GM21515 (cell line): Measurements from ENCODE around the gene S1PR5.
"Not testable (repeated sequence)": the region's sequence is repeated elsewhere in the genome, so short reads cannot be mapped to it uniquely, and the experiment has no call there.

ENCODE experiments used
- ATAC-seq: cut with Tn5 transposase; IDR thresholded peaks from one replicate; pipeline ENCODE4 v1.9.1; 2021; ENCODE audit not compliant: unreplicated experiment

Gene S1PR5

GRCh38 chr19:10544753-10545251, 27.6 kb upstream of the S1PR5 start:
- ATAC-seq: no peak

DNA sequence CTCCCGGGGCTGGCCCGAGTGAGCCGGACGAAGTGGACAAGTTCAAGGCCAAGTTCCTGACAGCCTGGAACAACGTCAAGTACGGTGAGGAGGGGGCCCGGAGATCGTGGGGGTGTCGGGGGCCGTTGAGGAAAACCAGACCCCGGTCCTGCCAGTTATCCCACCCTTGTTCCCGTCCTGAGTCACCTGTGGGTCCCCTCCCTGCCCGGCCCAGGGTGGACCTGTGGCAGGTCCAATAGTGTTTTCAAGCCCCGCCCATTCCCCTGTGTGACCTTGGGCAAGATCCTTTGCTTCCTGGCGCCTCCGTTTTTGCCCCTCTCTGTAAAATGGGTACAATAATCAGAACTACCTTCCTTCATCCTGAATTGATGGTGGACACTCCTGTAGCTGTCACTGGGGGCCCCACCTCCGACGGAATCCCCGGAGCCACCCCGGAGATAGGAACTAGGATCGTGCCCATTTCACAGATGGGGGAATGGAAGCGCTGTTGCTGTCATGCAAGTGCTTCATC, 27.1 kb upstream of the S1PR5 start:
- no peak for ATAC-seq

GRCh38 chr19:10543420-10544241, 26.4 kb upstream of the S1PR5 start, which contains the start of gene ATG4D:
Gene ATG4D, plus strand, starts transcription at chr19:10543904. Its CDS starts 187 bp downstream, at chr19:10544091.
- peak; percentile 70 for ATAC-seq

- no peak for ATAC-seq
Measured at GRCh38 chr19:10543059-10543419, 25.8 kb upstream of the S1PR5 start.

DNA sequence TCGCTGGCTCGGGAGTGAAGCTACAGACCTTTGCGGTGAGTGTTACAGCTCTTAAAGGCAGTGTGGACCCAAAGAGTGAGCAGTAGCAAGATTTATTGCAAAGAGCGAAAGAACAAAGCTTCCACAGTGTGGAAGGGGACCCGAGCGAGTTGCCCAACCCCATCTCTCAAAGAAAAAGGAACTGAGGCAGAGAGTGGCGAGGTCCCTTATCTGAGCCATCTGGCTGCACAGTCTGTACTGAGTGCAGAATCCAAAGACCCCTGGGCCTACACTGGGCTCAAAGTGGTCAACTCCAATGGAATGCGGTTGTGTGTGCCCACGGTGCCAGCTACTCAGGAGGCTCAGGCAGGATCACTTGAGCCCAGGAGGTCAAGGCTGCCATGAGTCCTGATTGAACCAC, 21.8 kb upstream of the S1PR5 start:
- ATAC-seq: not testable (repeated sequence)

- ATAC-seq: no peak
Measured at GRCh38 chr19:10538204-10538983, 21.1 kb upstream of the S1PR5 start.

DNA sequence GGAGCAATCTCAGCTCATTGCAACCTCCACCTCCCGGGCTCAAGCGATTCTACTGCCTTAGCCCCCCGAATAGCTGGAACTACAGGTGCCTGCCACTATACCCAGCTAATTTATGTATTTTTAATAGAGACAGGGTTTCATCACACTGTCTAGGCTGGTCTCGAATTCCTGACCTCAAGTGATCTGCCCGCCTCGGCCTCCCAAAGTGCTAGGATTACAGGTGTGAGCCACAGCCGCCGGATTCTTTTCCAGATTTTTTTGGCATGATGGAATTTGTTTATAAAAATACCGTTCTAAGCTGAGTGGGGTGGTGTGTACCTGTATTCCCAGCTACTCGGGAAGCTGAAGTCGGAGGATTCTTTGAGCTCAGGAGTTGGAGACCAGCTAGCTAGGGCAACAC, 20.4 kb upstream of the S1PR5 start:
- no peak for ATAC-seq

DNA sequence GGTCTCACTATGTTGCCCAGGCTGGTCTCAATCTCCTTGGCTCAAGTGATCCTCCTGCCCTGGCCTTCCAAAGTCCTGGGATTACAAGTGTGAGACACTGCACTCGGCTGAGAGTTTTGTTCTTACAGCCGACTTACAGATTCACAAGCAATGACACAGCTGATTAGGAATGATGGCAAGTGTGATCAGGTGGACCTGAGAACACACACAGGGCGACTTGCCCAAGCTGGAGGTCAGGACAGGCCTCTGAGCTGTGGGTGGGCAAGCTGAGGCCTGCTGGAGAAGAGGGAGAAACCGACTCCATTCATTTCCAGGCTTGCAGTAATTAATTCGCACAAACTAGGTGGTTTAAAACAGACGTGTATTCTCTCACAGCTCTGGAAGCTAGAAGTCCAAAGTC, 18.4 kb upstream of the S1PR5 start:
- no peak for ATAC-seq

GRCh38 chr19:10533646-10534386, 16.6 kb upstream of the S1PR5 start:
- no peak for ATAC-seq

- ATAC-seq: no peak
Measured at GRCh38 chr19:10532457-10532856, 15.2 kb upstream of the S1PR5 start.

DNA sequence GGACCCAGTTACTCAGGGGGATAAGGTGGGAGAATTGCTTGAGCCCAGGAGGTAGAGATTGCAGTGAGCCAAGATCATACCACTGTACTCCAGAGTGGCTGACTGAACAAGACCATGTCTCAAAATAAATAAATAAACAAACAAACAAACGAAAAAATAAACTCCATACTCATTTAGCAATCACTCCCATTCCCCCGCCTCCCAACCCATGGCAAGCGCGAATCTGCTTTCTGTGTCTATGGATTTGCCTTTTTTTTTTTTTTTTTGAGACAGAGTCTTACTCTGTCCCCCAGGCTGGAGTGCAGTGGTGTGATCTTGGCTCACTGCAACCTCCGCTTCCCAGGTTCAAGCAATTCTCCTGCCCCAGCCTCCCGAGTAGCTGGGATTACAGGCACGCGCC, 9.6 kb upstream of the S1PR5 start:
- not testable (repeated sequence) for ATAC-seq

- no peak for ATAC-seq
Measured at GRCh38 chr19:10525636-10526035, 8.4 kb upstream of the S1PR5 start.

DNA sequence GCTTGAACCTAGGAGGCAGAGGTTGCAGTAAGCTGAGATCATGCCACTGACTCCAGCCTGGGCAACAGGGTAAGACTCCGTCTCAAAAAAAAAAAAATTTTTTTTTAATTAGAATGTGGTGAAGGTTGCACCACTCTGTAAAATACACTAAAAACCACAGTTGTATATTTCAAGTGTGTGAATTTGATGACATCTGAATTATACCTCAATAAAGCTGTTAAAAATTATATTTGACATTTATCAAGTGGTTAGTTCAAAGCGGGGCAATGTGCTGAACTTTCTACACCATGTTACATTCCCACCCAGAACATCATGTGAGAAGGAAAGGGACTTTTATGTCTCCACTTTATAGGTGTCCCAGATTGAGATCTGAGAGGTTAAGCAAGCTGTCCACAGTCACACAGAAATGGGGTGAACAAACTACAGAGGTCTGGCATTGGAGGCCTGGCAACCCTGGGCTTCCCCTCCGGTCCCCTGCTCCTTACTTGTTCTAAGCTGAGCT, 5.9 kb upstream of the S1PR5 start:
- no peak for ATAC-seq

- ATAC-seq: no peak
Measured at GRCh38 chr19:10521461-10522171, 4.4 kb upstream of the S1PR5 start.

- ATAC-seq: no peak
Measured at GRCh38 chr19:10520652-10521318, 3.5 kb upstream of the S1PR5 start.

DNA sequence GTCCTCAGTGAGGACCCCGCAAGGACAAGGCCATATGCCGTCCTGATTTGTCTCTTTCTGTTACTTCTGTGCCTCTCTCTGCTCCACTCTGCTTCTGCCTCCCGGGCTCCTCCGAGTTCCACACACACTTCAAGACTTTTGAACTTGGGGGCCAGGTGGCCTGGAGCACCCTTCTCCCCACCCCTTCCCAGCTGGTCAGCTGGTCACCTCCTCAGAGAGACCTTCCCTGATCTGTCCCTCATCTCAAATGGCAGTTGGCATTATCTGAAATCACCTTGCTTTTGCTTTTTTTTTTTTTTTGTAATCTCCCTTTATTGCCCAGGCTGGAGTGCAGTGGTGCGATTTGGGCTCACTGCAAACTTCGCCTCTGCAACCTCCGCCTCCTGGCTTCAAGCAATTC, 2.2 kb upstream of the S1PR5 start:
- no peak for ATAC-seq

DNA sequence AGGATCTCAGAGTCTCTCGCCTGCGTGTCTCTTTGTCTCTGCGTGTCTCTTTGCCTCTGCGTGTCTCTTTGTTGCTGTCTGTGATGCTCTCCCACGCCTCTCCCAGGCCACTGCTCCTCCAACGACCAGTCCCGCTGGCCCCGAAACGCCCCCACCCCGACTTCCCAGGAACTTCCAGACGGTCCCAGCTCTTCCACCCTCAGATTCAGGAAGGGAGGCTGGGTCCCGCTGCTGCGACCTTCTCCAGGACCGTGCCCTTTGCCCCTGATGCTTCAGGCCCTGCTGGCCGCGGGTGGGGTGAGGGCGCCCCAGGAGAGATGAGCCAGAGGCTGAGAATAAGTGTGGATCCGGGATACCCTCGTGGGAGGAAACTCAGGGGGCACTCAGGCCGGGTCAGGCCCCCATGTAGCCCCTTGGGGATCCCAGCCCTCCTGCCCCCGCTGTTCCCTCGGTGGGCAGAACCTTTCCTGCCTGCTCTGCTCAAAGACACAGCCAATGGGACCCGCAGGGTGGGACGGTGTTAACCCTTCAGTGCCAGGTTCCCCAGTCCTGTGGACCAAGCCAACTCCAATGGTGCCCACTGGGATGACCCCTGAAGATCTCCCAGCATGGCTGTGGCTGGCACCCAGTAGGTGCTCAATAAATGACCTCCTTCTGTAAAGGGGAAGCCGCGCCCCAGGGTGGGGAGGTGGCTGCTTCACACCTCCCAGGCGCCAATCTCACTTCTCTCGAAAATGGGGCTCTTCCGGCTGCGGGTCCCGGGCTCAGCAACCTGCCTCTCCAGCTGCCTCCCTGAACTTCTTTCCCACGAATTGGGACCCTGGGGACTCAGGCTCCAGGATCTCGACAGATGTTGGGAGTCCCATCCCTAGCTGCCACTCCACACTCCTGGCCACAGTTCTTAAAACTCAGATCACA, 1.5 kb upstream of the S1PR5 start:
- ATAC-seq: no peak

DNA sequence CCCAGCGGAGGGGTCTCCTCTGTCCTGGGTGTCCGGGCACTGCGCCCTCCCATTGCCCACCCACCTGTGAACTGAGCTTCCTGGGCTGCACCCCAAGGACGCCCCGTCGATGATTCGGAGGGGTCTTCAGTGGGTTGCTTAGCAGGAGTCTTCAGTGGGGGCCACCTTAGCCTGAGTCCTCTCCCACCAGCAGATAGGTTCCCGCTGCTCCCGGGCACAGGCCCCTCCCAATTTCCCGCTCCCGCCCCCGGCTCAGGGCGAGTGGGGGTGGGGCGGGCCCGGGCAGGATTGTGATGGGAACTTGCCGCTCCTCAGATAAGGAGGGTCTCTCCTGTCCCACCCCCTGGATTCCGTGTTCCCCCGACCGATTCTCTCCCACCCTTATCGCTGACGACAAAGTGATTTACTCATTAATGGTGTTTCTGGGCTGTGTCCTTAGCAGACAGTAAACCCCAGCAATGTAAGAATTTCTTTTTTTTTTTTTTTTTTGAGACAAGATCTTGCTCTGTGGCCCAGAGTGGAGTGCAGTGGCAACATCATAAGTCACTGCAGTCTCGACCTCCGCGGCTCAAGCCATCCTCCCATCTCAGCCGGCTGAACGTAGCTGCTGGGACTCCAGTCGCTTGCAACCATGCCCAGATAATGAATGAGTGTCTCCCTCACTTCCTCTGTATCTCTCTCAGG, 655 bp upstream of the S1PR5 start:
- ATAC-seq: no peak
